ENCODE results near the gene BHLHE23.

Gene BHLHE23

DNA sequence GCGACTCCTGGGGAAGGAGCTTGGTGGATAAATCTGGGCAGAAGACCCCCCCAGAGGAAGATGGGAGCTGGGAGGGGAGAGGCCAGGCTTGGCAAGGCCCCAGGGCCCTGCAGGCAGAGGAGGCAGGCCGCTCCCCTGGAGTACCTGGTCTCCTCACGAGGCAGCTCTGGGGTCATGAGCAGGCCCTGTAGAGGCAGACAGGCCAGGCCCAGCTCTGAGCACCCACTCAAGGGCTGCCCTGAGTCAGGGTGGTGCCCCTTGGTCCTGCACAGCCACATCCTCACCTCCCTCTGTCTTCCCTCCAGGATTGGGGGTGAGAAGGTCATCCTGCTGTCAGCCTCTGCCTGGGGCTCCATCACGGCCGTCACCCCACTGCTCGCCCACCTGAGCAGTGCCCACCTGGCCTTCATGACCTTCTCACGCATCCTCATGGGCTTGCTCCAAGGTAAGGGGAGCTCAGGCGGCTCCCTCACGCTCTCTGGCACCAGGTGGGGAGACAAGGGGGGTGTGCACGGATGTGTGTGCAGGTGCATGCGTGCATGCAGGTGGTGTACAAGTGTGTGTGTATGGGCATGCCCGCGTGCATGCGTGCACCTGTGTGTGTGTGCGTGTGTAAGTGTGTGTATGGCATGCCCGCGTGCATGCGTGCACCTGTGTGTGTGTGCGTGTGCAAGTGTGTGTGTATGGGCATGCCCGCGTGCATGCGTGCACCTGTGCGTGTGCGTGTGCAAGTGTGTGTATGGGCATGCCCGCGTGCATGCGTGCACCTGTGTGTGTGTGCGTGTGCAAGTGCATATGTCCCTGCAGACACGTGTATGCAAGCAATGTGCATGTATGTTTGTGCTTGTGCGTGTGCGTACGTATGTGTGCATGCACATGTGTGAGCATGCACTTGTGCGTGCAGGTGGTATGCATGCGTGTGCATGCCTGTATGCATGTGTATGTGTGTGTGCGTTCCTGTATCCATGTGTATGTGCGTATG is 49.3 kb downstream of the BHLHE23 start:
- no peak for DNase-seq
- H3K9me3 ChIP-seq (ENCODE audit: severe bottlenecking): no peaks in the 10 kb centered on the region
- TF ChIP-seq, protein P1, sequence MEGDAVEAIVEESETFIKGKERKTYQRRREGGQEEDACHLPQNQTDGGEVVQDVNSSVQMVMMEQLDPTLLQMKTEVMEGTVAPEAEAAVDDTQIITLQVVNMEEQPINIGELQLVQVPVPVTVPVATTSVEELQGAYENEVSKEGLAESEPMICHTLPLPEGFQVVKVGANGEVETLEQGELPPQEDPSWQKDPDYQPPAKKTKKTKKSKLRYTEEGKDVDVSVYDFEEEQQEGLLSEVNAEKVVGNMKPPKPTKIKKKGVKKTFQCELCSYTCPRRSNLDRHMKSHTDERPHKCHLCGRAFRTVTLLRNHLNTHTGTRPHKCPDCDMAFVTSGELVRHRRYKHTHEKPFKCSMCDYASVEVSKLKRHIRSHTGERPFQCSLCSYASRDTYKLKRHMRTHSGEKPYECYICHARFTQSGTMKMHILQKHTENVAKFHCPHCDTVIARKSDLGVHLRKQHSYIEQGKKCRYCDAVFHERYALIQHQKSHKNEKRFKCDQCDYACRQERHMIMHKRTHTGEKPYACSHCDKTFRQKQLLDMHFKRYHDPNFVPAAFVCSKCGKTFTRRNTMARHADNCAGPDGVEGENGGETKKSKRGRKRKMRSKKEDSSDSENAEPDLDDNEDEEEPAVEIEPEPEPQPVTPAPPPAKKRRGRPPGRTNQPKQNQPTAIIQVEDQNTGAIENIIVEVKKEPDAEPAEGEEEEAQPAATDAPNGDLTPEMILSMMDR (IDR thresholded peaks at IDR 0.05; ENCODE audit: low read depth, low read length): no peak
- H3K4me3 ChIP-seq (ENCODE audit: low read depth, low read length): no peak overlapping the region
- no peaks in the 10 kb centered on the region for H3K27me3 ChIP-seq (ENCODE audit: insufficient read depth, low read depth, severe bottlenecking)
- H3K27ac ChIP-seq: no peak overlapping the region
- no peaks in the 10 kb centered on the region for H3K36me3 ChIP-seq

DNA sequence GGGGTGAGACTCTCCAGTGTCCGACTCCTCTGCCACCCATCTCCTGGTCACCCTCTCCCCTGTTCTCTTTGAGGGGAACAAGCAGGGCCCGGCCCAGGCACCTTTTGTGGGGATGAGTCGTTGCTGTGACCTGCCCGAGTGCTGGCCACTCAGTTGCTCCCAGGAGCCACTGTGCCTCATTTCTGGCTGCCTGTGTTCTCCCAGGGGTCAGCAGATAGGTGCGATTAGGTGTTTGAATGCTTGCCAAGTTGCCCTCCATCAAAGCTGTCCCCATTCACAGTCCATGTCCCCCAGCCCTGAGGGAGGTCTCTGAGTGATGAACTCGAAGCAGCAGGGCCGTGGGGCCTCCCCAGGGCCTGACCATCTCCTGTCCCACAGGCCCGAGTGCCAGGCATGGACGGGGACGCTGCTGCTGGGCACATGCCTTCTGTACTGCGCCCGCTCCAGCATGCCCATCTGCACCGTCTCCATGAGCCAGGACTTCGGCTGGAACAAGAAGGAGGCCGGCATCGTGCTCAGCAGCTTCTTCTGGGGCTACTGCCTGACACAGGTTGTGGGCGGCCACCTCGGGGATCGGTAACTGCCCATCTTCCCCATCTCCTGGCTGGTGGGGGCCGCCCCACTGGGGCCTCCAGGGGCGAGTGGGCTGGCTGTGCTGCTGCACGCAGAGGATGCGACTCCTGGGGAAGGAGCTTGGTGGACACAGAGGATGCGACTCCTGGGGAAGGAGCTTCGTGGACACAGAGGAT is 50.2 kb downstream of the BHLHE23 start:
- Histone ChIP-seq H3K4me3 (ENCODE audit: low read depth, low read length) (no peak overlapping the region), H3K9me3 (ENCODE audit: severe bottlenecking) (no peaks in the 10 kb centered on the region), H3K27ac (no peak overlapping the region), H3K36me3 (no peaks in the 10 kb centered on the region), H3K27me3 (ENCODE audit: insufficient read depth, low read depth, severe bottlenecking) (no peaks in the 10 kb centered on the region)
- TF ChIP-seq, protein P1 (IDR thresholded peaks at IDR 0.05; ENCODE audit: low read depth, low read length): no peak
- no peak for DNase-seq
